Activated CD4-positive, alpha-beta memory T cell treated with anti-CD3 and anti-CD28 coated beads, Interleukin-2, amount 10 ng/mL, durations not matched to agents 7 days and 5 days (primary cell): ENCODE results near the gene TRPM2. TPM values are rescaled to one million over a fixed set of nuclear protein-coding genes. Genes with fewer than 3 reads are reported as not detected.

Experiments used
- CTCF ChIA-PET: fragments of 350-600 bp; sonication (Branson Sonifier 250); formaldehyde crosslinking; loops from one replicate; lab custom pipeline; 2021; ENCODE audit warnings: antibody characterized with exemption, inconsistent platforms; lab: Charles Lee
- POLR2A ChIA-PET: fragments of 350-600 bp; sonication (Branson Sonifier 250); formaldehyde crosslinking; loops from one replicate; lab custom pipeline; 2021; ENCODE audit warnings: antibody characterized with exemption; lab: Charles Lee
- DNase-seq: peaks from one replicate; pipeline ENCODE4 v3.0.0-alpha.2; 2020
- H3K27ac Mint-ChIP-seq: one replicate; pipeline ENCODE4 v1.8.0; 2021; ENCODE audit warnings: mild to moderate bottlenecking, mixed read lengths
- H3K27me3 Mint-ChIP-seq: one replicate; pipeline ENCODE4 v1.8.0; 2021; ENCODE audit warnings: mixed read lengths
- H3K36me3 Mint-ChIP-seq: one replicate; pipeline ENCODE4 v1.8.0; 2021; ENCODE audit warnings: low read depth, mixed read lengths
- H3K4me1 Mint-ChIP-seq: one replicate; pipeline ENCODE4 v1.8.0; 2021; ENCODE audit warnings: mixed read lengths
- H3K4me3 Mint-ChIP-seq: one replicate; pipeline ENCODE4 v1.8.0; 2021; ENCODE audit warnings: mild to moderate bottlenecking, mixed read lengths
- H3K9me3 Mint-ChIP-seq: one replicate; pipeline ENCODE4 v1.8.0; 2021; ENCODE audit warnings: mixed read lengths
- total RNA-seq, 2 experiments: library from RNA; stranded (reverse); gene quantifications; one replicate each; pipeline ENCODE4 v1.2.3, GENCODE V29; 2021

Gene TRPM2
- total RNA-seq, 2 experiments from 2014 or later: 13.7 to 14.8 TPM

DNA sequence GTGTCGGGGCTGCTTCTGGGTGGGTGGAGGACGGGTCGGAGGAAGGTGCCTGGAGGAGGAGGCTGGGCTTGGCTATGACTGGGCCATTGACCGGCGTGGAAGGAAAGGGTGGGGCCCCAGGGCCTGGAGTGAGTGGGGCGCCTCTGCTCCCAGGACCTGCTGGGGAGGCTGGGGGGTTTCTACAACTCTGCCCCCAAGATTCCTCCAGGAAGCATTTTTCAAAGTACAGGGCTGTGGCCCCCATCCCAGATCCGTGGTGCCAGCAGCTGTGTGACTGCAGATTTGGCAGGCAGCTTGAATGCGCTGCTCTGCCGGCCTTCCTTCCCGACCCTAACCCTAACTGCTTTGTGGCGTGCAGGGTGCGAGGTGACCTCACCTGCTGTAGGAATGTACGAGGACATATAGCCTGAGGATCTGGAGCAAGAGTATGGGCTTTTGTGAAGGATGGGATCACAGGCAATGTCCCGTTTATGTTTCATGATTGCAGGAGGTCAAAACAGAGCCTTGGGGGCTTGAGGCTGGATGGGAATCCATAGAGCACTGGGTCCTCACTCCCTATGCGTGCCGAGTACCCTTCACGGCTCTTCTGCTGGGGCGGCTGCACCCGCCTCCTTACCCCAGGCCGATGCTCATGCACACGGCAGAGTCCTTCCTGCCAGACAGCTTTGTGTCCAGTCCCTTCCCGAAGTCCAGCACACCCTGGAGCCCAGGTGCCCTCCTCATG, 24.7 kb downstream of the TRPM2 start:
- POLR2A ChIA-PET: no interaction called here
- Mint-ChIP-seq H3K9me3 (peaks cover 17% of the 10 kb centered on the region), H3K27ac (no peak overlapping the region), H3K36me3 (peaks cover 49% of the 10 kb centered on the region), H3K4me1 (peaks cover 30% of the 10 kb centered on the region), H3K27me3 (peaks cover 3% of the 10 kb centered on the region), H3K4me3 (no peak overlapping the region)
- CTCF ChIA-PET: no interaction called here
- DNase-seq: no peak

DNA sequence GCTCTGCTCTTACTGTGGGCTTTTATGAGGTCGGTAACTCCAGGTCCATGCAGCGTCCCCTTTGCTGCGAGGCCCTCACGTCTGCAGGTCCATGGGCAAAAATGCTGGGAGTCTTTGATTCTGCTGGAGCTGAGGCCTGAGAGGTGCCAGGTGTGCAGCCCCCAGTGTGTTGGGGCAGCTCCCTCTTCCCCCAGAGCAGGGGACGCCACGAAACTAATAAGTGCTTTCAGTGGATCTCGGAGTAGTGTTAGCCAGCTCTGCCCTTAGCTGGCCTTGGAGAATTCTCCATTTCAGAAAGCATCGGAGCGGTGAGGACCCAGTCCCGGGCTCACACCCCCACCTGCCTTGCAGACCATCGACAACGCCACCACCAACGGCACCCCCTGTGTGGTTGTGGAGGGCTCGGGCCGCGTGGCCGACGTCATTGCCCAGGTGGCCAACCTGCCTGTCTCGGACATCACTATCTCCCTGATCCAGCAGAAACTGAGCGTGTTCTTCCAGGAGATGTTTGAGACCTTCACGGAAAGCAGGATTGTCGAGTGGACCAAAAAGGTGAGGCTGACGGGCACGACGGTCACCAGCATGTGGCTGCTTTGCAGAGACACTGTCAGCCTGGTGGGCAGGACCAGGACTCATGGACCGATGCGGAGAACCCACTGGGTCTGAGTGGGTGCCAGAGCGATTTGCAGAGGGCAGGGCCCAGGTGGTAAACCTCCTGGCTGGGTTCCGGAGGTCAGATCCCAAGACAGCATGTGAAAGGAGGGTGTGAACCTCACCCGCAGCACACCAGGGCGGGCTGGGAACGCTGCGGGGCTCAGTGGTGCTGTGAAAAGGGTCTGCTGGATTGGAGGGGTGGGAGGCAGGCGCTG, 25.5 kb downstream of the TRPM2 start:
- Mint-ChIP-seq H3K27me3 (peaks cover 5% of the 10 kb centered on the region), H3K36me3 (peaks cover 51% of the 10 kb centered on the region), H3K4me3 (no peak overlapping the region), H3K27ac (no peak overlapping the region), H3K9me3 (peaks cover 15% of the 10 kb centered on the region), H3K4me1 (peaks cover 24% of the 10 kb centered on the region)
- no peak for DNase-seq
- POLR2A ChIA-PET: no interaction called here
- CTCF ChIA-PET: no interaction called here

DNA sequence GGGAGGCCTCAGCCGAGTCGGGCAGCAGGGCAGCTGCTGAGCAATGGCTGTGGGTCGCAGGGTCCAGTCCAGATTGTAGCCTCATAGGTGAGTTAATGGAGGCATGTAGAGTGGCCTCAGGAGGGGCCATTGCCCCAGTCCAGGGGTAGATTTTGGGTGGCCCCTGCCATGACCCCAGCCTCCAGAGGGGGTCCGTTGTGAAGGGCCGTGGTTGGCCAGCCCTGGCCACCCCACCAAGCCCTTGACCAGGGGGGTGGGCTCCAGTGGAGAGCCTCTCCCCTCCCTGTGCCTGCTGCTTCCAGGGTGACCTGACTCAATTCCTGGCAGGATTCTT, 26.1 kb downstream of the TRPM2 start:
- H3K27ac Mint-ChIP-seq: no peak overlapping the region
- peaks cover 20% of the 10 kb centered on the region for H3K4me1 Mint-ChIP-seq
- H3K27me3 Mint-ChIP-seq: peaks cover 5% of the 10 kb centered on the region
- H3K4me3 Mint-ChIP-seq: no peak overlapping the region
- peaks cover 55% of the 10 kb centered on the region for H3K36me3 Mint-ChIP-seq
- ChIA-PET POLR2A (no interaction called here), CTCF (no interaction called here)
- peaks cover 19% of the 10 kb centered on the region for H3K9me3 Mint-ChIP-seq
- no peak for DNase-seq

DNA sequence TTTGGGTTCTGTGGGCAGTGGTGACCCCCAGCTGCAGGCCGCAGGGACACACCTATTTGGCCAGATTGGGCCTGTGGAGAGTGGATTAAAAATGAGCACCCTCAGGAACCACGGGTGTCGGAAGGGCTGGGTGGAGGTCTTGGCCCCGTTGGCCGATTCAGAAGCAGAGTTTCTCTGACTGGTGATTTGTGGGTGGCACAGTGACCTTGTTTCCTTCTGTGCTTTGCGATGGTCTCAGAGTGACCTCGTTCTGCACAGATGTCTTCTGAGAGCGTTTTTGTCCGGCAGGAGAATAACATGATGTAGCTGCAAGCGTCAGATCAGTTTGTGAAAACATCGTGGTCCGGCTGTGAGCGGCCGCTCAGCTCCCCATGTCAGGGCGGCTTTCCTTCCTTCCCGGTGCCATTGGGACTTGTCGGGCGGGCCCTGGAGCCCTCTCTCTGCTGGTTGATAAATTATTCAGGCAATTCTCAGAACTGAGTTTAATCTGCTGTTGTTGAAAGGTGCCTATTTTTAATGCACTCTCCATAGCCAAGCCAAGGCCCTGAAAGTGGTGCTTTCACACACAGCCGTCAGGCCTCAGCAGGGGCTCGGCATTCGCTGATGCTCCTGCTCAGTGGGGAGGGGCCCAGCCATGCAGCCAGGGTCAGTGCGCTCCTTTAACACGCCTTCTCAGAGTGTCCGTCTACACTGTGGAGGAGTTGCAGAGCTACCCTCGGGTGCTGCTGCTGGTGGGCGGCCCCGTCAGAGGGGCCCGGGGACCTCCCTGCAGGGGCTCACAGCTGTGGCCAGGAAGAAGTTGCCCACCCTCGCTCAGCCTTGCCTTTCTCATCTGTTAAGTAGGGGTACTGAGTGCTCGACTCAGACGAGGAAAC, 26.8 kb downstream of the TRPM2 start:
- CTCF ChIA-PET: no interaction called here
- no peak for DNase-seq
- POLR2A ChIA-PET: interaction anchor here (0.7 kb wide), 1 partner anchor 41 kb away, joined by 3 read pairs; the partner anchor contains the start of gene CFAP410
- H3K9me3 Mint-ChIP-seq: peaks cover 22% of the 10 kb centered on the region
- peaks cover 52% of the 10 kb centered on the region for H3K36me3 Mint-ChIP-seq
- no peak overlapping the region for H3K27ac Mint-ChIP-seq
- H3K4me3 Mint-ChIP-seq: no peak overlapping the region
- H3K27me3 Mint-ChIP-seq: peaks cover 5% of the 10 kb centered on the region
- H3K4me1 Mint-ChIP-seq: peaks cover 13% of the 10 kb centered on the region

DNA sequence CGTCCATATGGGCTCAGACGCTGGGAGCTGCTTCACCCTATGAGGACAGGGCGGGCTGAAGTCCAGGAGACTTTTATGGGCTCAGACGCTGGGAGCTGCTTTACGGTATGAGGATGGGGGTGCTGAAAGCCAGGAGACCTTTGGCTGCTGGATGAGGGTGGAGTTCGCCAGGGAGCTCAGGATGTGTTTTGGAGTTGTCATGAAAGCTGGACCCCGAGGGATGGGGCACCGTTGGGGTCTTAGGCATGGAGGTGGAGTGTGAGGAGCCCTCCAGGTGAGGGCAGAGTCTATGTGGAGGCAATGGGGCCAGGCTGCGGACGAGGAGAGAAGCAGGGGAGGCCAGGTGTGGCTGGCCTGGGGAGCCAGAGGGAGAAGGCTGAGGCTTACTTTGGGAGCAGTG, 27.5 kb downstream of the TRPM2 start:
- Mint-ChIP-seq H3K27ac (no peak overlapping the region), H3K4me1 (peaks cover 6% of the 10 kb centered on the region), H3K36me3 (peaks cover 46% of the 10 kb centered on the region), H3K27me3 (peaks cover 5% of the 10 kb centered on the region), H3K4me3 (no peak overlapping the region), H3K9me3 (peaks cover 23% of the 10 kb centered on the region)
- ChIA-PET POLR2A (interaction anchor here (0.7 kb wide), 1 partner anchor 41 kb away, joined by 3 read pairs; the partner anchor contains the start of gene CFAP410), CTCF (no interaction called here)
- no peak for DNase-seq

DNA sequence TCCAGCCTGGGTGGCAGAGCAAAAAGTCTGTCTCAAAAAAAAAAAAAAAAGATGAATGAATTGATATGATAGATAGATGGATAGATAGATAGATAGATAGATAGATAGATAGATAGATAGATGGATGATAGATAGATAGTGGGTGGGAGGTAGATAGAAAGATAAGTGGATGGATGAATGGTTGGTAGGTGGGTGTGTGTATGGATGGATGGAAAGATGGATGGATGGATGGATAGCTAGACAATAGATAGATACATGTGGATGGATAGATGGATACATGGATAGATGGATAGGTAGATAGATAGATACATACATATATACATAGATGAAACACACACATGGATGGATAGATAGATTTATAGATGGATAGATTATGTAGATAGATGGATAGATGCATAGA, 28.5 kb downstream of the TRPM2 start:
- Mint-ChIP-seq H3K27ac (no peak overlapping the region), H3K36me3 (peaks cover 41% of the 10 kb centered on the region), H3K9me3 (peaks cover 28% of the 10 kb centered on the region), H3K4me1 (no peaks in the 10 kb centered on the region), H3K4me3 (no peak overlapping the region), H3K27me3 (peaks cover 4% of the 10 kb centered on the region)
- no peak for DNase-seq
- ChIA-PET POLR2A (no interaction called here), CTCF (no interaction called here)

DNA sequence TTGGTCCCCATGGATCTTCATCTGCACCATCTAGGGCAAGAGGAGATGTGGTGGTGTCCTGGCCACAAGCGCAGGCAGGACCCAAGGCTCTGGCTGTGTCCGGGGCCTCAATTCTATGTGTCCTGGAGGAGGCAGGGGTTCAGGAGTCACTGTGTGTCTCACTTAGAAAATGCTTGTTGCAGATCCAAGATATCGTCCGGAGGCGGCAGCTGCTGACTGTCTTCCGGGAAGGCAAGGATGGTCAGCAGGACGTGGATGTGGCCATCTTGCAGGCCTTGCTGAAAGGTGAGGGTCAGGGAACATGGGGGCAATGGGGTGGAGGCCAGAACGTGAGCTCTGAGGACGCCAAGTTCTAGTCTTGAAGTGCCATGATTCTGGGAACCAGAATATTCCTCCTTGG, 29.1 kb downstream of the TRPM2 start:
- POLR2A ChIA-PET: no interaction called here
- peaks cover 38% of the 10 kb centered on the region for H3K36me3 Mint-ChIP-seq
- DNase-seq: no peak
- CTCF ChIA-PET: no interaction called here
- H3K27ac Mint-ChIP-seq: no peak overlapping the region
- H3K27me3 Mint-ChIP-seq: peaks cover 2% of the 10 kb centered on the region
- H3K4me3 Mint-ChIP-seq: no peak overlapping the region
- no peaks in the 10 kb centered on the region for H3K4me1 Mint-ChIP-seq
- H3K9me3 Mint-ChIP-seq: peaks cover 28% of the 10 kb centered on the region

DNA sequence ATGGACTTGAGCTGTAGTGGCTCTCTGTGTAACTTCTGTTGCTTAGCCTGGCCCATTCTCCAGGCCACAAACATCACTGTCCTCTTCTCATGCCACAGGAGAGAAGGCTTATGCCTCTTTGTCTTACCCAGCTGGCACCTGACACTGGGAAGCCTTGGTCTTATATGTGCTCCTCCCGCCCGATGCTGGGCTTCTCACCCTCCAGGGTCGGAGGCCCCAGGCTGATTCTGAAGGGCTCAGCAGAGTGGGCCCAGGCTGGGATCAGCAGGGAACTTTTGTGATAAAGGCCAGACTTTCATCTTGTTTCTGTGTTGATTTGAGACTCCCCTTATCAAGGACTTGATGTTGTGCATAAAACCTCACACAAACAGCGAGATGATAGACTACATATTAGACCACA, 29.8 kb downstream of the TRPM2 start:
- peaks cover 3% of the 10 kb centered on the region for H3K27me3 Mint-ChIP-seq
- no peak overlapping the region for H3K4me3 Mint-ChIP-seq
- peaks cover 28% of the 10 kb centered on the region for H3K9me3 Mint-ChIP-seq
- POLR2A ChIA-PET: no interaction called here
- no peaks in the 10 kb centered on the region for H3K4me1 Mint-ChIP-seq
- H3K27ac Mint-ChIP-seq: no peak overlapping the region
- DNase-seq: no peak
- H3K36me3 Mint-ChIP-seq: peaks cover 38% of the 10 kb centered on the region
- CTCF ChIA-PET: no interaction called here

DNA sequence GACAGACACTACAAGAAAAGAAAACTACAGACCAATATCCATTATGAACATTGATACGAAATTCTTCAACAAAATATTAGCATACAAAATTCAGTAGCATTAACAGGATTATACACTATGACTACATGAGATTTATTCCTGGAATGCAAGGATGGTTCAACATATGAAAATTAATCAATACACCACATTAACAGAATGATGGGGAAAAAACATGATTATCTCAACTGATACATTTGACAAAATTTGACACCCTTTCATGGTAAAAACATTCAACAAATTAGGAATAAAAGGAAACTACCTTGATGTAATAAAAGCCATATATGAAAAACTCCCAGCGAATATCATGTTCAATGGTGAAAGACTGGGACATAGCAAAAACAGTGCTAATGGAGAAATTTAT, 31.5 kb downstream of the TRPM2 start:
- Mint-ChIP-seq H3K4me1 (no peaks in the 10 kb centered on the region), H3K27me3 (peaks cover 3% of the 10 kb centered on the region), H3K4me3 (no peak overlapping the region), H3K27ac (no peak overlapping the region), H3K9me3 (peaks cover 28% of the 10 kb centered on the region), H3K36me3 (peaks cover 32% of the 10 kb centered on the region)
- ChIA-PET CTCF (no interaction called here), POLR2A (no interaction called here)
- no peak for DNase-seq

DNA sequence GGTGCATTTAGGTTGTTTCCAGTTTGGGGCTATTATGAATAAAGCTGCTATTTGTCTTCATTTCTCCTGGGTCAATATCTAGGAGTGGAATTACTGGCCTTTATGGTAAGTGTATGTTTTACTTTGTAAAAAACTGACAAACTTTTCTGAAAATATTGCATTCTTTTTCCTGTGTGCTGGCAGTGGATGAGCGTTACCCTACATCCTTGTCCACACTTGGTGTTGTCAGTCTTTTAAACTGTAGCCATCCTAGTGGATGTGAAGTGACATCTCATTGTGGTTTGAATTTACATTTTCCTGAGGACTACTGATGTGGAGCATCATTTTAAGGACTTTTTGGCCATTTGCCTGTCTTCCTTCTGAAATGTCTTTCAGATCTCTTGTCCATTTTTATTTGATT, 35.9 kb downstream of the TRPM2 start:
- ChIA-PET POLR2A (no interaction called here), CTCF (no interaction called here)
- H3K4me1 Mint-ChIP-seq: no peaks in the 10 kb centered on the region
- H3K36me3 Mint-ChIP-seq: peaks cover 7% of the 10 kb centered on the region
- H3K4me3 Mint-ChIP-seq: no peak overlapping the region
- peaks cover 2% of the 10 kb centered on the region for H3K27me3 Mint-ChIP-seq
- peaks cover 20% of the 10 kb centered on the region for H3K9me3 Mint-ChIP-seq
- no peak overlapping the region for H3K27ac Mint-ChIP-seq
- no peak for DNase-seq

DNA sequence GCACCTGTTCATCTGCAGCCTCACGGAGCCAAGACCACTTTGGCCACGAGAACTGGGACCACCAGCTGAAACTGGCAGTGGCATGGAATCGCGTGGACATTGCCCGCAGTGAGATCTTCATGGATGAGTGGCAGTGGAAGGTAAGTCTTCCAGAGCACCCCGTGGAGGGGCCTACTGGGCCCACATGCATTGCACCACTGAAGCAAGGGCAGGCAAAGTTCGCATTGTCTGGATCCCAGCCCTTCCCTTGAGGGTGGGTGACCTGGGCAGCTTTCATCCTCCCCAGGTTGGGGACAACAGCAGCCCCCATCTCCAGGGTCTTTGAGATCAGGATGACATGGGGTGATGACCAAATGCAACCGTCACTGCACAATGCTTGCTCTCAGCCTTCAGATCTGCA, 37.5 kb downstream of the TRPM2 start:
- Mint-ChIP-seq H3K27ac (no peak overlapping the region), H3K4me3 (no peak overlapping the region), H3K4me1 (peaks cover 4% of the 10 kb centered on the region), H3K27me3 (peaks cover 2% of the 10 kb centered on the region), H3K36me3 (peaks cover 2% of the 10 kb centered on the region), H3K9me3 (peaks cover 5% of the 10 kb centered on the region)
- DNase-seq: peak; percentile 11
- ChIA-PET CTCF (no interaction called here), POLR2A (no interaction called here)

DNA sequence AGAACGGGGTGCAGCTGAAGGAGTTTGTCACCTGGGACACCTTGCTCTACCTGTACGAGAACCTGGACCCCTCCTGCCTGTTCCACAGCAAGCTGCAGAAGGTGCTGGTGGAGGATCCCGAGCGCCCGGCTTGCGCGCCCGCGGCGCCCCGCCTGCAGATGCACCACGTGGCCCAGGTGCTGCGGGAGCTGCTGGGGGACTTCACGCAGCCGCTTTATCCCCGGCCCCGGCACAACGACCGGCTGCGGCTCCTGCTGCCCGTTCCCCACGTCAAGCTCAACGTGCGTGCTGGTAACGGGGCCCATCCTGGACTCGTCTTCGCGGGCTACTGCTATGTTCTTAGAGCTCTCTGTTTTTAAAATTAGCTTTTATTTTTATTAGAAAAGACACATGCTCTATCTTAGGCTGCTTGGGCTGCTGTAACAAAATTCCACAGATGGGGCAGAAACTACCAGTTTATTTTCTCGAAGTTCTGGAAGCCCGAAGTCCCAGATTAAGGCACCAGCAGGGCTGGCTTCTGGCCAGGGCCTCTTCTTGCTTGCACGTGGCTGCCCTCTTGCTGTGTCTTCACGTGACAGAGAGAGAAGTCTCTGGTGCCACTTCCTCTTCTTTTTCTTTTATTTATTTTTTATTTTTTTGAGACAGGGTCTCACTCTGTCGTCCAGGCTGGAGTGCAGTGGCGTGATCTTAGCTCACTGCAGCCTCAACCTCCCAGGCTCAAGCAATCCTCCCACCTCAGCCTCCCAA, 38.1 kb downstream of the TRPM2 start:
- ChIA-PET CTCF (no interaction called here), POLR2A (no interaction called here)
- Mint-ChIP-seq H3K27ac (no peak overlapping the region), H3K4me3 (no peak overlapping the region), H3K27me3 (peaks cover 2% of the 10 kb centered on the region), H3K9me3 (peaks cover under 1% of the 10 kb centered on the region), H3K4me1 (peaks cover 4% of the 10 kb centered on the region), H3K36me3 (no peaks in the 10 kb centered on the region)
- no peak for DNase-seq
